ENCODE data around the gene MAP7. TPM values are rescaled to one million over a fixed set of nuclear protein-coding genes. Genes with fewer than 3 reads are reported as not detected.

The MAP7 gene
- total and polyA plus RNA-seq, 9 of the 15 experiments (the other 6 are each of a cell fraction or from before 2014, with no cell fraction given), result 0.76 to 7.7 (median 3.9) TPM

DNA sequence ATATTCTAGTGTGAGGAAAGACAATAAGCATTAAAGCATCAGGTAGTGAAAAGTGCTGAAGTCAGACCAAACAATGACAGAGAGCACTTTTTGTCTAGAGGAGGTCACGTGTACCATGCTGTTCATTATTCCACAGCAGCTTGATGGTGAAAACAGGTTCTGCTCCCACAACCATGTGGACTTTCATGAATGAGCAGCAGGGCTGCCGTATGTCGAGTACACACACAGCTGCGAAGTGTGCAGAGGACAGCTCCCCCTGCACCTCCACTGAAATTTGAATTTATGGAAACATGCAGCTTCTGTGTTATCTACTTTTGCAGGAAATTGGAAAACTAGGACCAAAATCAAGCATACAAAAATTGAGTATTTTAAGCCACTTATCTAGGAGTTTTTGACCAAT is 85.3 kb downstream of the MAP7 start:
- Histone ChIP-seq H3K27ac (ENCODE audit: extremely low read depth, low read depth, low read length) (no peak overlapping the region), H3K27me3 (ENCODE audit: control insufficient read depth in 2 of 2, insufficient read depth in 2 of 2, low read length in 2 of 2) (no peaks in the 10 kb centered on the region), H3K9ac (ENCODE audit: insufficient read depth in 1 of 2, low read depth in 2 of 2, low read length in 2 of 2) (no peak overlapping the region), H3K36me3 (ENCODE audit: control insufficient read depth, insufficient read depth, low read length) (no peaks in the 10 kb centered on the region), H3K4me1 (replicated peaks in 1 of 2; ENCODE audit: control insufficient read depth in 2 of 2, insufficient read depth in 2 of 2, low read length in 2 of 2) (0 out of 5 replicates have a peak, but pooled peaks cover 0 to 3% of the 10 kb centered on the region in 2 experiments), H3K79me2 (ENCODE audit: control insufficient read depth, insufficient read depth, low read length) (no peaks in the 10 kb centered on the region), H4K20me1 (replicated peaks; ENCODE audit: control insufficient read depth, insufficient read depth, low read length) (no peaks in the 10 kb centered on the region), H3K9me1 (ENCODE audit: control insufficient read depth, insufficient read depth, low read length) (no peaks in the 10 kb centered on the region), H3K9me3 (replicated peaks; ENCODE audit: control insufficient read depth, insufficient read depth, low read depth, low read length) (no peaks in the 10 kb centered on the region), H3K4me3 (no peak overlapping the region), H3K4me2 (ENCODE audit: insufficient read depth, low read length) (no peak overlapping the region), H2AFZ (ENCODE audit: low read depth, low read length) (no peak overlapping the region)
- WGBS (ENCODE audit: insufficient coverage, low coverage, missing lambda C conversion rate), result 28% methylated on average over 4 of the region's 4 CpGs
- no peak for FAIRE-seq
- POLR2A ChIA-PET, result interaction anchor here (1.4 kb wide), 1 partner anchor 8 kb away, joined by 4 read pairs; no protein-coding TSS in a partner anchor
- in situ Hi-C loops (cut with MboI) (no loop called here), intact Hi-C loops (cut with micrococcal nuclease) (no loop called here)
- no peak for ATAC-seq
- TF ChIP-seq, protein P1, sequence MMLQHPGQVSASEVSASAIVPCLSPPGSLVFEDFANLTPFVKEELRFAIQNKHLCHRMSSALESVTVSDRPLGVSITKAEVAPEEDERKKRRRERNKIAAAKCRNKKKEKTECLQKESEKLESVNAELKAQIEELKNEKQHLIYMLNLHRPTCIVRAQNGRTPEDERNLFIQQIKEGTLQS (IDR thresholded peaks at IDR 0.05), result no peak
- TF ChIP-seq, protein P1 (CRISPR knock-in tag; conservative IDR thresholded peaks at IDR 0.05), result no peak
- no peak for TF ChIP-seq BRF1 (IDR thresholded peaks at IDR 0.05; ENCODE audit: borderline replicate concordance, extremely low read depth, insufficient read length)
- no peak for TF ChIP-seq GTF2A2 (tag; IDR thresholded peaks at IDR 0.05)
- TF ChIP-seq, protein P2, sequence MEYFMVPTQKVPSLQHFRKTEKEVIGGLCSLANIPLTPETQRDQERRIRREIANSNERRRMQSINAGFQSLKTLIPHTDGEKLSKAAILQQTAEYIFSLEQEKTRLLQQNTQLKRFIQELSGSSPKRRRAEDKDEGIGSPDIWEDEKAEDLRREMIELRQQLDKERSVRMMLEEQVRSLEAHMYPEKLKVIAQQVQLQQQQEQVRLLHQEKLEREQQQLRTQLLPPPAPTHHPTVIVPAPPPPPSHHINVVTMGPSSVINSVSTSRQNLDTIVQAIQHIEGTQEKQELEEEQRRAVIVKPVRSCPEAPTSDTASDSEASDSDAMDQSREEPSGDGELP (CRISPR knock-in tag; IDR thresholded peaks at IDR 0.05; ENCODE audit: borderline replicate concordance), result no peak
- TF ChIP-seq GATAD2B (IDR thresholded peaks at IDR 0.05; ENCODE audit: borderline replicate concordance), result no peak
- TF ChIP-seq ZNF316 (IDR thresholded peaks at IDR 0.05), result 0 out of 2 replicates have a peak, but pooled peaks have one; percentile 4
- TF ChIP-seq TAL1 (IDR thresholded peaks at IDR 0.05), result no peak
- BruUV-seq (replicated peaks), result no TSS peak
- no peak for DNase-seq (ENCODE audit: extremely low read depth in 1 of 4, low spot score in 3 of 4)
- CTCF ChIA-PET (ENCODE audit: low intra/inter-chr PET ratio), result no interaction called here
